ENCODE measurements around the gene PTPRCAP. TPM values are rescaled to one million over a fixed set of nuclear protein-coding genes. Genes with fewer than 3 reads are reported as not detected.
A peak's percentile ranks its signal among the peaks of the same experiment; 100 is the strongest.

Gene PTPRCAP
- total and polyA plus RNA-seq, 10 of the 15 experiments (the other 5 are each of a cell fraction or from before 2014, with no cell fraction given): 4.7 to 266 (median 125) TPM

GRCh38 chr11:67482827-67483798, 45.6 kb upstream of the PTPRCAP start, which contains the start of gene AIP (continued):
- TF ChIP-seq, protein P1, sequence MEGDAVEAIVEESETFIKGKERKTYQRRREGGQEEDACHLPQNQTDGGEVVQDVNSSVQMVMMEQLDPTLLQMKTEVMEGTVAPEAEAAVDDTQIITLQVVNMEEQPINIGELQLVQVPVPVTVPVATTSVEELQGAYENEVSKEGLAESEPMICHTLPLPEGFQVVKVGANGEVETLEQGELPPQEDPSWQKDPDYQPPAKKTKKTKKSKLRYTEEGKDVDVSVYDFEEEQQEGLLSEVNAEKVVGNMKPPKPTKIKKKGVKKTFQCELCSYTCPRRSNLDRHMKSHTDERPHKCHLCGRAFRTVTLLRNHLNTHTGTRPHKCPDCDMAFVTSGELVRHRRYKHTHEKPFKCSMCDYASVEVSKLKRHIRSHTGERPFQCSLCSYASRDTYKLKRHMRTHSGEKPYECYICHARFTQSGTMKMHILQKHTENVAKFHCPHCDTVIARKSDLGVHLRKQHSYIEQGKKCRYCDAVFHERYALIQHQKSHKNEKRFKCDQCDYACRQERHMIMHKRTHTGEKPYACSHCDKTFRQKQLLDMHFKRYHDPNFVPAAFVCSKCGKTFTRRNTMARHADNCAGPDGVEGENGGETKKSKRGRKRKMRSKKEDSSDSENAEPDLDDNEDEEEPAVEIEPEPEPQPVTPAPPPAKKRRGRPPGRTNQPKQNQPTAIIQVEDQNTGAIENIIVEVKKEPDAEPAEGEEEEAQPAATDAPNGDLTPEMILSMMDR (IDR thresholded peaks at IDR 0.05 in 2 of 3, conservative IDR thresholded peaks at IDR 0.05 in 1 of 3; ENCODE audit: control insufficient read depth in 2 of 3, extremely low read depth in 1 of 3, insufficient read depth in 1 of 3, low read depth in 3 of 3, low read length in 3 of 3): peak in 1 of 3 experiments; percentile 19; a peak in 1 of 6 replicates
- peak; percentile 83 for TF ChIP-seq DPF2 (IDR thresholded peaks at IDR 0.05)
- peak; percentile 90 for TF ChIP-seq SP1 (IDR thresholded peaks at IDR 0.05; ENCODE audit: low read depth, low read length)
- TF ChIP-seq PML (IDR thresholded peaks at IDR 0.05; ENCODE audit: low read length): no peak
- TF ChIP-seq TCF12 (IDR thresholded peaks at IDR 0.05; ENCODE audit: low read depth, low read length): 0 out of 2 replicates have a peak, but pooled peaks have one; percentile 4
- no peak for TF ChIP-seq SREBF2 (IDR thresholded peaks at IDR 0.05; ENCODE audit: low read length)
- TF ChIP-seq, protein P2, sequence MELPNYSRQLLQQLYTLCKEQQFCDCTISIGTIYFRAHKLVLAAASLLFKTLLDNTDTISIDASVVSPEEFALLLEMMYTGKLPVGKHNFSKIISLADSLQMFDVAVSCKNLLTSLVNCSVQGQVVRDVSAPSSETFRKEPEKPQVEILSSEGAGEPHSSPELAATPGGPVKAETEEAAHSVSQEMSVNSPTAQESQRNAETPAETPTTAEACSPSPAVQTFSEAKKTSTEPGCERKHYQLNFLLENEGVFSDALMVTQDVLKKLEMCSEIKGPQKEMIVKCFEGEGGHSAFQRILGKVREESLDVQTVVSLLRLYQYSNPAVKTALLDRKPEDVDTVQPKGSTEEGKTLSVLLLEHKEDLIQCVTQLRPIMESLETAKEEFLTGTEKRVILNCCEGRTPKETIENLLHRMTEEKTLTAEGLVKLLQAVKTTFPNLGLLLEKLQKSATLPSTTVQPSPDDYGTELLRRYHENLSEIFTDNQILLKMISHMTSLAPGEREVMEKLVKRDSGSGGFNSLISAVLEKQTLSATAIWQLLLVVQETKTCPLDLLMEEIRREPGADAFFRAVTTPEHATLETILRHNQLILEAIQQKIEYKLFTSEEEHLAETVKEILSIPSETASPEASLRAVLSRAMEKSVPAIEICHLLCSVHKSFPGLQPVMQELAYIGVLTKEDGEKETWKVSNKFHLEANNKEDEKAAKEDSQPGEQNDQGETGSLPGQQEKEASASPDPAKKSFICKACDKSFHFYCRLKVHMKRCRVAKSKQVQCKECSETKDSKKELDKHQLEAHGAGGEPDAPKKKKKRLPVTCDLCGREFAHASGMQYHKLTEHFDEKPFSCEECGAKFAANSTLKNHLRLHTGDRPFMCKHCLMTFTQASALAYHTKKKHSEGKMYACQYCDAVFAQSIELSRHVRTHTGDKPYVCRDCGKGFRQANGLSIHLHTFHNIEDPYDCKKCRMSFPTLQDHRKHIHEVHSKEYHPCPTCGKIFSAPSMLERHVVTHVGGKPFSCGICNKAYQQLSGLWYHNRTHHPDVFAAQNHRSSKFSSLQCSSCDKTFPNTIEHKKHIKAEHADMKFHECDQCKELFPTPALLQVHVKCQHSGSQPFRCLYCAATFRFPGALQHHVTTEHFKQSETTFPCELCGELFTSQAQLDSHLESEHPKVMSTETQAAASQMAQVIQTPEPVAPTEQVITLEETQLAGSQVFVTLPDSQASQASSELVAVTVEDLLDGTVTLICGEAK (IDR thresholded peaks at IDR 0.05; ENCODE audit: borderline replicate concordance): 0 out of 2 replicates have a peak, but pooled peaks have one; percentile 57
- TF ChIP-seq SMAD5 (IDR thresholded peaks at IDR 0.05; ENCODE audit: low read depth): peak; percentile 67; the same call in 1 of the 2 replicates
- TF ChIP-seq RB1 (IDR thresholded peaks at IDR 0.05; ENCODE audit: borderline replicate concordance): 0 out of 2 replicates have a peak, but pooled peaks have one; percentile 65
- TF ChIP-seq BCLAF1 (IDR thresholded peaks at IDR 0.05): no peak
- peak; percentile 95 for TF ChIP-seq IKZF1 (conservative IDR thresholded peaks at IDR 0.05)
- peak; percentile 62 for TF ChIP-seq IRF3 (IDR thresholded peaks at IDR 0.05)
- TF ChIP-seq SIN3A (IDR thresholded peaks at IDR 0.05; ENCODE audit: low read depth, low read length): 0 out of 2 replicates have a peak, but pooled peaks have one; percentile 54
- no peak for TF ChIP-seq EED (IDR thresholded peaks at IDR 0.05; ENCODE audit: low read depth)
- TF ChIP-seq, protein P3, sequence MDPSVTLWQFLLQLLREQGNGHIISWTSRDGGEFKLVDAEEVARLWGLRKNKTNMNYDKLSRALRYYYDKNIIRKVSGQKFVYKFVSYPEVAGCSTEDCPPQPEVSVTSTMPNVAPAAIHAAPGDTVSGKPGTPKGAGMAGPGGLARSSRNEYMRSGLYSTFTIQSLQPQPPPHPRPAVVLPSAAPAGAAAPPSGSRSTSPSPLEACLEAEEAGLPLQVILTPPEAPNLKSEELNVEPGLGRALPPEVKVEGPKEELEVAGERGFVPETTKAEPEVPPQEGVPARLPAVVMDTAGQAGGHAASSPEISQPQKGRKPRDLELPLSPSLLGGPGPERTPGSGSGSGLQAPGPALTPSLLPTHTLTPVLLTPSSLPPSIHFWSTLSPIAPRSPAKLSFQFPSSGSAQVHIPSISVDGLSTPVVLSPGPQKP (IDR thresholded peaks at IDR 0.05; ENCODE audit: low read depth, low read length): peak; percentile 73

All from GM12878 (cell line).